HG03460 (cell line): ENCODE measurements around the gene ARHGAP6.

Source experiments
- ATAC-seq: cut with Tn5 transposase; IDR thresholded peaks from one replicate; pipeline ENCODE4 v1.9.1; 2021; ENCODE audit not compliant: unreplicated experiment

Gene ARHGAP6, protein sequence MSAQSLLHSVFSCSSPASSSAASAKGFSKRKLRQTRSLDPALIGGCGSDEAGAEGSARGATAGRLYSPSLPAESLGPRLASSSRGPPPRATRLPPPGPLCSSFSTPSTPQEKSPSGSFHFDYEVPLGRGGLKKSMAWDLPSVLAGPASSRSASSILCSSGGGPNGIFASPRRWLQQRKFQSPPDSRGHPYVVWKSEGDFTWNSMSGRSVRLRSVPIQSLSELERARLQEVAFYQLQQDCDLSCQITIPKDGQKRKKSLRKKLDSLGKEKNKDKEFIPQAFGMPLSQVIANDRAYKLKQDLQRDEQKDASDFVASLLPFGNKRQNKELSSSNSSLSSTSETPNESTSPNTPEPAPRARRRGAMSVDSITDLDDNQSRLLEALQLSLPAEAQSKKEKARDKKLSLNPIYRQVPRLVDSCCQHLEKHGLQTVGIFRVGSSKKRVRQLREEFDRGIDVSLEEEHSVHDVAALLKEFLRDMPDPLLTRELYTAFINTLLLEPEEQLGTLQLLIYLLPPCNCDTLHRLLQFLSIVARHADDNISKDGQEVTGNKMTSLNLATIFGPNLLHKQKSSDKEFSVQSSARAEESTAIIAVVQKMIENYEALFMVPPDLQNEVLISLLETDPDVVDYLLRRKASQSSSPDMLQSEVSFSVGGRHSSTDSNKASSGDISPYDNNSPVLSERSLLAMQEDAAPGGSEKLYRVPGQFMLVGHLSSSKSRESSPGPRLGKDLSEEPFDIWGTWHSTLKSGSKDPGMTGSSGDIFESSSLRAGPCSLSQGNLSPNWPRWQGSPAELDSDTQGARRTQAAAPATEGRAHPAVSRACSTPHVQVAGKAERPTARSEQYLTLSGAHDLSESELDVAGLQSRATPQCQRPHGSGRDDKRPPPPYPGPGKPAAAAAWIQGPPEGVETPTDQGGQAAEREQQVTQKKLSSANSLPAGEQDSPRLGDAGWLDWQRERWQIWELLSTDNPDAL (N-terminal part only)

GRCh38 chrX:11665168-11666111, at the start of gene ARHGAP6:
Gene ARHGAP6, minus strand, starts transcription at chrX:11665920. Its CDS starts 1,092 bp downstream, at chrX:11664828.
- no peak for ATAC-seq

DNA sequence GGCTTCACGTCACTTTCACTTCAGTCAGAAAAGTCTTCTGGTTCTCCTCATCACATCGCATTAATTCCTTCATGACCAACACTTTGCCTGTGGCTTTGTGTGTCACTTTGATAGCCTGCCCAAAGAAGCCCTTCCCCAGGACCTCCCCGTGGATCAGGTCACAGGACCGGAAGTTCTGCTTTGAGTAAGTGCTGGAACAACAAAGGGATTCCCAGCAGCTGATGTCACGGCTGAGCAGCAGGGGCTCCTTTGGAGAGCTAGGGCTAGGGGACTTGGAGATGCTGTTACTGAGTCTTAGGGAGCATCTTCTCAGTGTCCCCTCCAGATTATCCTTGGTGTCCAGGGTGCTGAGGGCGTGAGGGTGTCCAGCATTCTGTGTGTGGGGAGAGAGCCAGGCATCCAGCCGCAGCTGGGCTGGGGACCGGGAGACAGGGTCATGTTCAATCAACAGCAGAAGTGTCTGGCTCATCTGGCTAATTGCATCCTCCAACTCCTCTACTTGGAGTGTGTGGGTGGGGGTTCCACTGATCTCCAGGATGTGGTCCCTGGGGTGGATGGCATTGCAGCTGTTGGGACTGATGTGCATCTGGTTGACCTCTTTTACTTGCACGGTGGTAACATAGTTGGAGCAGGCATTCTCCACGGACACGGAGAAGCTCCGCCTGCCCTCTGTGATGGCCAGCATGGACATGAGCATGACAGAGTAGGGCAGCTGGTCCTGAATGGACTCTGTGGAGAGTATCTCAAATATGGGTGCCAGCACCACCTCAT, 39.2 kb upstream of the ARHGAP6 start:
- ATAC-seq = no peak

GRCh38 chrX:11703855-11704254, 38.1 kb upstream of the ARHGAP6 start:
- no peak for ATAC-seq

DNA sequence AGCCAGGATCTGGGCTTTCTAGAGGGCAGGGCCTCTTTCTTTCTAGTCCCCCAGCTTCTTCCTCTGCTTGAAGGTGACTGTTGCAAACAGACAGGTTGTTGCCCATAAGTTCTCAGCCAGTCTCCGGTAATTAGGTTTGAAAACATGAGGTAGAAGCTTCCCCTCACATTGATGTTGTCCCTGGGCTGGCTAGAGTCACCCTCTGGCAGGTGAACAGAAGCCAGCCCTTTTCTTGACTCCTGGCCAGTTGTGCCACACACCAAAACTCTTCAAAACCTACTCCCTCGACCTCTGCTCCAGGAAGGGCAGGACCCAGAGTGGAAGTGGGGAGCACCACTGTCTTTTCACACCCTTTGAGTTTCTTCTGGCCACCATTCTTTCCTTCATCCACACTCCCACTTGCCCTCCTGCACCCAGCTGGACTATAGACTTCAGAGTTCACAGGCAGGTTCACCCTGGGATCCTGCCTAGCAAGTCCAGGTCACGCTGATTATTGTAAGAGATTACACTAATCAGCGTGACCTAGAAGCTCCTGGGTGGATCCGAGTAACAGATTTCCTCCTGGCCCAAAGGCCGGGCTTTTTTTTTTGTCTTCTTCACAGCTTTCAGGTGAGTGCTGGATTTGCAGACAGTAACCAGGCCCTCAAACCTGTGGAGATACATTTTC, 37.4 kb upstream of the ARHGAP6 start:
- ATAC-seq = no peak

DNA sequence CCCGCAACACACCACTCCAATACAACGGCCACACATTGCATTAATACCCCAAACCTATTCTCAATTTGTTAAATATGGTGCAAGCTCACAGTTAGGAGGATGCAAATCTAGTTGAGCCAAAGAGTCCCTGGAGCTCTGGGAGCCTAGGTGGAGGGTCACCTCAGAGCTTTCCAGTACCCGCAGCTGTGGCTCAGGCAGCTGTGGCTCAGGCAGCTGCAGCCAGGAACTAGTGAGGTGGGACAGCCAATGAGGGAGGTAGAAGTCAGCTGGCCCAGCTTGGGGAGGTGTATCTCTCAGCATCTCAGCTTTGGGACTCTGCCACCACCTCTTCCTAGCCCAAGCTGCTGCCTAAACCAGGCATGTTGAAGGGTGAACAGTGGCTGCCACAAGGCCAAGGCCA, 36.7 kb upstream of the ARHGAP6 start:
- ATAC-seq = no peak

- no peak for ATAC-seq
These were observed 33.0 kb upstream of the ARHGAP6 start for GRCh38 chrX:11698702-11699101.

DNA sequence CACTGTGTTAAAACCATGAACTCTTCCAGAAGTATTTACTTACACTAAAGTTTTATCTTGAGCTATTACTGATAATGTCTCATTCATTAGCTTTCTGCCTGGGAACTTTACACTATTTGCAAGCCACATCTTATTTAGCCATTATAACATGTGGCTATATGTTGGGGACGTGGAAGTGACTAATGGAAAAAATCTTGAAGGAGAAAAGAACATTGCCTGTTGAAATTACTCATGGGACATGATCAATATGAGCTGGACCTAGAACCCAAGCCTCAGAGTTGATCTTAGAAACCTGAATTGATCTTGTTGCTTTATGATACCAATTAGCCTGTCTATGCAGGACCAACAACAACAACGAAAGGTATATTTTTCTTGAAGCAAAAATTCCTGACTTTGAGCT, 22.5 kb upstream of the ARHGAP6 start:
- ATAC-seq = no peak

GRCh38 chrX:11687157-11687556, 21.4 kb upstream of the ARHGAP6 start:
- ATAC-seq = no peak

DNA sequence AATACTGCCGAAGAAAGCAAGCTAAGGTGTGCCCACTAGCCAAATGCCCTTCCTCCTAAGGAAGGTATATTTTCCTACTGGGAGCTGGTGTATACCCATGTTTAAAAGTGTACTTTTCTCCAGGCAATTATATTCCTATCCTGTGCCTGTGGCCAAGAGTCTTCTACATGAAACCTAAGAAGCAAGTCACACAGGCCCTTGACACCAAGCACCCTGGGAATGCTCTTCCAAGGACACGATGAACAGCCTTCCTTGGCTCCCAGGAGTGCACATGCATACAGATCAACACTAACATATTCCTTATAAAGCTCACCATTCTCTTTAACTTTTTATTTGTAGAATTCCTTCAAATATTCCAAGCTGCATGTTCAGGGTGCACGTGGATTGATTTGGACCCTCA, 17.3 kb upstream of the ARHGAP6 start:
- ATAC-seq = no peak

DNA sequence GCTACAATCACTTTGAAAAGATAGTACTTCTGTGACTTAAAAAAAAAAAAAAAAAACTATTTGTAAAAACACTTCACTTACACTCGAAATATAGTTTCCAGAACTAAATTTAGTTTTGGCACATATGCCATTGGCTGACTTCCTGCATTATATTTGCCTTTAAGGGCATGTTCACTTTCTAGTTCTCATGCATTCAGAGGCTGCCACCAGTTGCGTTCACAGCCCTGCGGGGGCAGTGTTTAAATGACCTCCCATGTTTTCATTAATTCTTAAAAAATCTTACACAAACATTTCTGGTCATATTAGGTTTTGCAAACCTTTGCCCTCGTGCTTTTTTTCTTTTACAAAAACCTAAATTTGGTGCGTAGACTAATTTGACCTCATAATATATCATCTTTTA, 12.4 kb upstream of the ARHGAP6 start:
- ATAC-seq = no peak

DNA sequence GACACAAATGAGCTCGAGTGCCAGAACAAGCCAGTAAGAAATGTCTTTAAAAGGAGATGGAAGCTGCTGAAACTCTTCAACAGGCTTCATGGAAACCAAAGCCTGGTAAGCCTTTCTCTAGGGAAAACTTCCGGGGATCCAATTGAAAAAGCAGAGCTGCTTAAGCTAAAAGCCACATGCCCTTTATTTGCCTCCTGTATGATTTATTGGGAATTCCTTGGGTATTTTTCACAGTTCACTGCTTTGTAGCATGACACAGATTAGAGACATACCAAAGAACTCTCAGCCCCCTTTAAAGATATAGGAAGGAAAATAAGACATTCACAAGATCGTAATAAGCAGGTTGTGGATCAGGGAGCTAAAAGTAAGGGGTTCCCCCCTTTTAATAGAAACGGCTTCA, 6.5 kb upstream of the ARHGAP6 start:
- no peak for ATAC-seq

DNA sequence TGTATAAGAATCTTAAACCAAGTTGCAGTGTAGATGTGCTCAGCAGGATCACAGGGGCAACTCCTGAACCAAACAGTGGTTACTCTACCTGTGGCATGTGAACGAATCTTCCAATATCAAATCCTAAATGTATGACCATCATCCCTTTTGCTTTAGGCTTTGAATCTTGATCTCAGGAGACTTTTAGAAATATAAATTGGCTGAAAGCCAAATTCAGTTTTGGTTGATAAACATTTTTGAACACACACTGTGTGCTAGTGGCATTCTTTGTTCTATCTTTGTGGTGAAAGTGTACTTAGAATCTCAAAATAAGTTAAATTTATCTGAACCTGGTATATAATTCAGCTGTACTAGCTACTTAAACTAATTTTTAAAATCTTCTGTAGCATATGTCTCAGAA, 4.6 kb upstream of the ARHGAP6 start:
- no peak for ATAC-seq

DNA sequence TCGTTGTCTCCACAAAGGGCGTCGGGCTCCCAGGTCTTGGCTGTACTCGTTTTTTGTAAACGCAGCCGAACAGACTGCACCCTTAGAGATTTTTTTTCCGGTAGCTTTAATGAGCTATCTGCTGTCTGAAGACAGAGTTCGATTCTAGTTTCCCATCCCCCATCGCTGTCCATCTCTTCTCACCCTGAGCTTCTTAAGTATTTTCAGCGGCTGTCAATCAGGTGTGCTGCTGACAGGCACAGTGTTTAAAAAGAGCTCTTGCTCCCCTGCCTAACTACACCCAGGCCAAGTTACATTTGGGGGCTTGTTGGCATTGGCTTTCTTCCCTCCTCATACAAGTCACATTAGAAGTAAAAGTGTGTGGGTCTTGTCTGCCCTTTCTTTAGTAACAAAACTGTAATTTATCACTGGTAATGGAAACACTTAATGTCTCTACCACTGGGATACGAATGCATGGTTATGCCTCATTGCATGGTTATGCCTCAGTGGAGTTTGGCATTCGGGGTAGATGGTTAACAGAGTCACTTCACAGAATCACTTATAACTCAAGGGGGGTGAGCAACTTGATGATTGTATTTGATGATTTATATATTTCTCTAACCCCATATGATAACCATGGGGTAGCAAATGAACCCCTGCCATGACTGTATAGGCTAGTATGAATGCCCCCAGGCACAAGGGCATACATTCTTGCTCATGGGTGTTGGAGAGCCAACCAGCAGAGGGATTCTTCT, 1.4 kb upstream of the ARHGAP6 start:
- ATAC-seq = no peak

DNA sequence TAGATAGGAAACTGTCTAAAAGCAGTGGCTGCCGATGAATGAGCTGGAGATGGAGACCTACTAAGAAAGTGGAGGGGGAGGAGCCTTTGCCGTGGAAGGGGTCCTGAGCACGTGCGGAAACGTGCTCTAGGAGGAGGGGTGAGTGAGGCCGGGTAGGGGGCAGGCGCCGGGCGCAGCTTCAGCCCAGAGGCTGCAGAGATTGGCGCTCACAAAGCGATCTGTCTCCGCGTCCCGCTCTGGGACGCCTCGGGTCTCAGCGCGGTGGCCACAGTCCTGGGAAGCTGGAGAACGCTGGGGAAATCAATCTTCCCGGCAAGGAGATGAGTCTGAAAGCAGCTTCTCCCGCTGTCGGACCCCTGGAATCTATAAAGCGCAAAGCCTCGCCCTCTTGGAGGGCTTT, 444 bp upstream of the ARHGAP6 start:
- no peak for ATAC-seq

DNA sequence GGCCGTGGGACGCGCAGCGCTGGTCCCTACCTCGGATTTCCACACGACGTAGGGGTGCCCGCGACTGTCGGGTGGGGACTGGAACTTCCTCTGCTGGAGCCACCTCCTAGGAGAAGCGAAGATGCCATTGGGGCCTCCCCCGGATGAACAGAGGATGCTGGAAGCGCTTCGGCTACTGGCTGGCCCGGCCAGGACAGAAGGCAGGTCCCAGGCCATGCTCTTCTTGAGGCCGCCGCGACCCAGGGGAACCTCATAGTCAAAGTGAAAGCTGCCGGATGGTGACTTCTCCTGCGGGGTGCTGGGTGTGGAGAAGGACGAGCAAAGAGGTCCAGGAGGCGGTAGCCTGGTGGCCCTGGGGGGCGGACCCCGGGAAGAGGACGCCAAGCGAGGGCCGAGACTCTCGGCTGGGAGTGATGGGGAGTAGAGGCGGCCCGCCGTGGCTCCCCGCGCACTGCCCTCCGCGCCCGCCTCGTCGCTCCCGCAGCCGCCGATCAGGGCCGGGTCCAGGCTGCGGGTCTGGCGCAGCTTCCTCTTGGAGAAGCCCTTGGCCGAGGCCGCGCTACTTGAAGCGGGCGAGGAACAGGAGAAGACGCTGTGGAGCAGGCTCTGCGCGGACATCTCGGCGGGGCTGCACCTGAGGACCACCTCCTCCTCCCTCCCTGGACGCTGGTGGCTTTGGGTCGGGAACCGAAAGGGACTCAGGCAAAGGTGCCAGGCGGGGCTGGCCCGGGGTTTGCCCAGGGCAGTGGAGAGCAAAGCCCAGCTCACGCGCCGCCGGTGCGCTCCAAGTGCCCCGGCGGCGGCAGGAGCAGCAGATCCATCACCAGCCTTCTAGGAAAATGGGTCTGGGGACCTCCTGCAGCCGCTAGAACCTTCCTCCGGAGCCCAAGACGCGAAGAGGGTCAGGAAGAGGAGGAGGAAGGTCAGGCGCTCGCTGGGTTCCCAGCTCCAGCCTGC, 1.2 kb downstream of the ARHGAP6 start:
- no peak for ATAC-seq

- ATAC-seq = no peak
These were observed 1.9 kb downstream of the ARHGAP6 start for GRCh38 chrX:11663875-11664210.

DNA sequence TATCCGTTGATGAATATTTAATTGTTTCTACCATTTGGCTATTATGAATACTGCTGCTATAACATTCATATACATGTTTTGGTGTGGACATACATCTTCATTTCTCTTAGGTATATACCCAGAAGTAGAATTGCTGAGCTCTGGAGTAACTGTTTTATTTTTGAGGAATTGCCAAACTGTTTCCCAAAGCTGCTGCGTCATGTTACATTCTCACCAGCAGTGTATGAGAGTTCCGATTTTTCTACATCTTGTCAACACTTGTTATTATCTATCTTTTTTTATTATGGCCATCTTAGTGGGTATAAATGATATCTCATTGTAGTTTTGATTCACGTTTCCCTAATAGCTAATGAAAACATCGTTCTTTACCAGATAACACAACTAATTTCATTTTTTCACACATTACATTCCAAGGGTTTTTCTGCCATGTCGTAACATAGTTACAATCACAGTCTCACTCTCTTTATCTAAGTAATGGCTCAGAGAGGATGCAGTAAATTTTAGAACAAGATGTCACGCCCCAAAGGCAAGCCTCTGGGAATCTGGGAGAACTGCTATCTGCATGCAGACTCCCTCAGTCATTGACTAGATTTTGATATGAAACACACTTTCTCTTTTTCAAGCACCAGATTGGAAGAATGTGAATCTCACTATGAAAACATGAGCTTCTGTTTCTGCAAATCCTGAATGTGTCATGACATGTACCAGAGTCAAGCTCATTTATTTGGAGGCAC, 10.3 kb downstream of the ARHGAP6 start:
- no peak for ATAC-seq
